ENCODE results near the gene CACNG7. TPM values are rescaled to one million over a fixed set of nuclear protein-coding genes. Genes with fewer than 3 reads are reported as not detected.

CACNG7 gene
- total RNA-seq, 1 experiment from 2014 or later, result not detected

GRCh38 chr19:53882391-53883050 lies 26.6 kb upstream of the CACNG7 start:
- Histone ChIP-seq H3K4me3 (replicated peaks in 1 of 2; ENCODE audit: low read depth in 1 of 2, low read length in 2 of 2) (peak overlapping the region; percentile 40 to 52), H3K4me2 (ENCODE audit: low read length) (peak overlapping the region; percentile 89), H3K79me2 (ENCODE audit: insufficient read depth, low read length) (no peaks in the 10 kb centered on the region), H3K4me1 (ENCODE audit: control insufficient read depth in 1 of 2, insufficient read depth in 2 of 2, low read length in 2 of 2) (peaks cover 21 to 37% of the 10 kb centered on the region in 2 experiments), H3K36me3 (ENCODE audit: control insufficient read depth in 1 of 2, insufficient read depth in 2 of 2, low read length in 2 of 2) (no peaks in the 10 kb centered on the region), H3K27me3 (ENCODE audit: insufficient read depth, low read length) (no peaks in the 10 kb centered on the region), H2AFZ (ENCODE audit: low read depth, low read length, poor library complexity, severe bottlenecking) (no peak overlapping the region), H3K27ac (ENCODE audit: low read depth, low read length) (peak overlapping the region; percentile 32; the same call in 1 of the 2 replicates), H3K9ac (ENCODE audit: low read length) (peak overlapping the region; percentile 49), H4K20me1 (ENCODE audit: insufficient read depth) (no peaks in the 10 kb centered on the region), H3K9me3 (ENCODE audit: control insufficient read depth in 1 of 2, insufficient read depth in 1 of 2, low read depth in 1 of 2, low read length in 2 of 2) (no peaks in the 10 kb centered on the region), H3K9me2 (ENCODE audit: insufficient read depth) (no peaks in the 10 kb centered on the region)
- no peak for DNase-seq (ENCODE audit: low read depth, low spot score)
- ChIA-PET RAD21 (ENCODE audit: low non-redundant PET in 1 of 2, low total read pairs in 2 of 2, uncharacterized antibody in 2 of 2, unreplicated experiment in 2 of 2) (interaction anchor here in 1 of 2 experiments (0.6 kb wide), 1 partner anchor 32 kb away, joined by 5 read pairs; no protein-coding TSS in a partner anchor), CTCF (no interaction called here), POLR2A (interaction anchor here (1.7 to 2.8 kb wide), 2 partner anchors 14 to 98 kb away, joined by 6 to 11 read pairs; partner anchors contain the start of gene MYADM)
- intact Hi-C loops (cut with micrococcal nuclease), result loop anchor here (1.0 kb wide), 1 partner anchor 29 kb away; no protein-coding TSS in a partner anchor
- ATAC-seq, result no peak
- TF ChIP-seq ELF1 (IDR thresholded peaks at IDR 0.05; ENCODE audit: borderline replicate concordance, low read depth) (no peak), EGR1 (IDR thresholded peaks at IDR 0.05; ENCODE audit: low read depth) (no peak)
- TF ChIP-seq, protein P1, sequence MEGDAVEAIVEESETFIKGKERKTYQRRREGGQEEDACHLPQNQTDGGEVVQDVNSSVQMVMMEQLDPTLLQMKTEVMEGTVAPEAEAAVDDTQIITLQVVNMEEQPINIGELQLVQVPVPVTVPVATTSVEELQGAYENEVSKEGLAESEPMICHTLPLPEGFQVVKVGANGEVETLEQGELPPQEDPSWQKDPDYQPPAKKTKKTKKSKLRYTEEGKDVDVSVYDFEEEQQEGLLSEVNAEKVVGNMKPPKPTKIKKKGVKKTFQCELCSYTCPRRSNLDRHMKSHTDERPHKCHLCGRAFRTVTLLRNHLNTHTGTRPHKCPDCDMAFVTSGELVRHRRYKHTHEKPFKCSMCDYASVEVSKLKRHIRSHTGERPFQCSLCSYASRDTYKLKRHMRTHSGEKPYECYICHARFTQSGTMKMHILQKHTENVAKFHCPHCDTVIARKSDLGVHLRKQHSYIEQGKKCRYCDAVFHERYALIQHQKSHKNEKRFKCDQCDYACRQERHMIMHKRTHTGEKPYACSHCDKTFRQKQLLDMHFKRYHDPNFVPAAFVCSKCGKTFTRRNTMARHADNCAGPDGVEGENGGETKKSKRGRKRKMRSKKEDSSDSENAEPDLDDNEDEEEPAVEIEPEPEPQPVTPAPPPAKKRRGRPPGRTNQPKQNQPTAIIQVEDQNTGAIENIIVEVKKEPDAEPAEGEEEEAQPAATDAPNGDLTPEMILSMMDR (IDR thresholded peaks at IDR 0.05 in 2 of 3, conservative IDR thresholded peaks at IDR 0.05 in 1 of 3; ENCODE audit: borderline replicate concordance in 1 of 3, insufficient read depth in 1 of 3, low read depth in 2 of 3, low read length in 2 of 3), result no peak
- no TSS peak for BruUV-seq (replicated peaks)

- H4K20me1 ChIP-seq (ENCODE audit: insufficient read depth), result no peaks in the 10 kb centered on the region
- POLR2A ChIA-PET, result interaction anchor here (0.9 to 2.8 kb wide), 3 partner anchors 15 to 97 kb away, joined by 3 to 11 read pairs (median 6); partner anchors contain the start of gene MYADM
- peak overlapping the region; percentile 89; the same call in 1 of the 2 replicates for H3K4me2 ChIP-seq (ENCODE audit: low read length)
- no peak for DNase-seq (ENCODE audit: low read depth, low spot score)
- no peaks in the 10 kb centered on the region for H3K79me2 ChIP-seq (ENCODE audit: insufficient read depth, low read length)
- no peaks in the 10 kb centered on the region for H3K9me3 ChIP-seq (ENCODE audit: control insufficient read depth in 1 of 2, insufficient read depth in 1 of 2, low read depth in 1 of 2, low read length in 2 of 2)
- intact Hi-C loops (cut with micrococcal nuclease), result no loop called here
- no peaks in the 10 kb centered on the region for H3K27me3 ChIP-seq (ENCODE audit: insufficient read depth, low read length)
- ATAC-seq, result no peak
- no TSS peak for BruUV-seq (replicated peaks)
- no peak overlapping the region for H3K4me3 ChIP-seq (replicated peaks in 1 of 2; ENCODE audit: low read depth in 1 of 2, low read length in 2 of 2)
- H2AFZ ChIP-seq (ENCODE audit: low read depth, low read length, poor library complexity, severe bottlenecking), result no peak overlapping the region
- H3K36me3 ChIP-seq (ENCODE audit: control insufficient read depth in 1 of 2, insufficient read depth in 2 of 2, low read length in 2 of 2), result no peaks in the 10 kb centered on the region
- H3K9ac ChIP-seq (ENCODE audit: low read length), result no peak overlapping the region
- no peak overlapping the region for H3K27ac ChIP-seq (ENCODE audit: low read depth, low read length)
- RAD21 ChIA-PET (ENCODE audit: low non-redundant PET in 1 of 2, low total read pairs in 2 of 2, uncharacterized antibody in 2 of 2, unreplicated experiment in 2 of 2), result interaction anchor here in 1 of 2 experiments (0.6 kb wide), 1 partner anchor 32 kb away, joined by 5 read pairs; no protein-coding TSS in a partner anchor
- H3K4me1 ChIP-seq (ENCODE audit: control insufficient read depth in 1 of 2, insufficient read depth in 2 of 2, low read length in 2 of 2), result peaks cover 21 to 37% of the 10 kb centered on the region in 2 experiments
- CTCF ChIA-PET, result no interaction called here
- no peaks in the 10 kb centered on the region for H3K9me2 ChIP-seq (ENCODE audit: insufficient read depth)
- TF ChIP-seq POLR2AphosphoS5 (IDR thresholded peaks at IDR 0.05; ENCODE audit: low read depth, low read length) (no peak), YY1 (IDR thresholded peaks at IDR 0.05; ENCODE audit: extremely low read depth, insufficient replicate concordance, low read depth, low read length) (no peak), ELF1 (IDR thresholded peaks at IDR 0.05; ENCODE audit: borderline replicate concordance, low read depth) (no peak), CEBPB (IDR thresholded peaks at IDR 0.05; ENCODE audit: low read depth) (no peak), POLR2A (IDR thresholded peaks at IDR 0.05; ENCODE audit: borderline replicate concordance, extremely low read depth, insufficient read depth, insufficient read length) (no peak), ZFX (IDR thresholded peaks at IDR 0.05) (no peak), TCF7L2 (IDR thresholded peaks at IDR 0.05; ENCODE audit: borderline replicate concordance, extremely low read depth, insufficient read depth, insufficient read length) (no peak), SIN3A (IDR thresholded peaks at IDR 0.05; ENCODE audit: low read depth) (no peak), SRF (IDR thresholded peaks at IDR 0.05; ENCODE audit: low read depth) (no peak), ATF3 (IDR thresholded peaks at IDR 0.05) (no peak), EGR1 (IDR thresholded peaks at IDR 0.05; ENCODE audit: low read depth) (no peak), SP1 (IDR thresholded peaks at IDR 0.05; ENCODE audit: low read depth) (no peak), EZH2 (IDR thresholded peaks at IDR 0.05) (no peak)
- TF ChIP-seq, protein P2, sequence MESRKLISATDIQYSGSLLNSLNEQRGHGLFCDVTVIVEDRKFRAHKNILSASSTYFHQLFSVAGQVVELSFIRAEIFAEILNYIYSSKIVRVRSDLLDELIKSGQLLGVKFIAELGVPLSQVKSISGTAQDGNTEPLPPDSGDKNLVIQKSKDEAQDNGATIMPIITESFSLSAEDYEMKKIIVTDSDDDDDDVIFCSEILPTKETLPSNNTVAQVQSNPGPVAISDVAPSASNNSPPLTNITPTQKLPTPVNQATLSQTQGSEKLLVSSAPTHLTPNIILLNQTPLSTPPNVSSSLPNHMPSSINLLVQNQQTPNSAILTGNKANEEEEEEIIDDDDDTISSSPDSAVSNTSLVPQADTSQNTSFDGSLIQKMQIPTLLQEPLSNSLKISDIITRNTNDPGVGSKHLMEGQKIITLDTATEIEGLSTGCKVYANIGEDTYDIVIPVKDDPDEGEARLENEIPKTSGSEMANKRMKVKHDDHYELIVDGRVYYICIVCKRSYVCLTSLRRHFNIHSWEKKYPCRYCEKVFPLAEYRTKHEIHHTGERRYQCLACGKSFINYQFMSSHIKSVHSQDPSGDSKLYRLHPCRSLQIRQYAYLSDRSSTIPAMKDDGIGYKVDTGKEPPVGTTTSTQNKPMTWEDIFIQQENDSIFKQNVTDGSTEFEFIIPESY (IDR thresholded peaks at IDR 0.05; ENCODE audit: extremely low read depth, insufficient replicate concordance, low read length), result no peak
These were observed 25.8 kb upstream of the CACNG7 start for GRCh38 chr19:53883231-53883661.

Data from HCT116 (cell line).